Measurements from ENCODE around the gene BEST1.
"Not testable (repeated sequence)": the region's sequence is repeated elsewhere in the genome, so short reads cannot be mapped to it uniquely, and the experiment has no call there.

Gene BEST1

GRCh38 chr11:61978703-61979661 lies 28.8 kb downstream of the BEST1 start:
- no peak for DNase-seq (ENCODE audit: low read depth in 2 of 2)

GRCh38 chr11:61980783-61981541 lies 30.8 kb downstream of the BEST1 start:
- DNase-seq (ENCODE audit: low read depth in 2 of 2), result no peak

GRCh38 chr11:61983419-61983818 lies 33.3 kb downstream of the BEST1 start:
- no peak for DNase-seq (ENCODE audit: low read depth in 2 of 2)

- DNase-seq (ENCODE audit: low read depth in 2 of 2), result no peak
These were observed 35.7 kb downstream of the BEST1 start for GRCh38 chr11:61985869-61986268.

GRCh38 chr11:61994981-61995380 lies 44.8 kb downstream of the BEST1 start:
- DNase-seq (ENCODE audit: low read depth in 2 of 2), result no peak

GRCh38 chr11:61996933-61997332 lies 46.8 kb downstream of the BEST1 start:
- DNase-seq (ENCODE audit: low read depth in 2 of 2), result no peak

- DNase-seq (ENCODE audit: low read depth in 2 of 2), result no peak
These were observed 49.2 kb downstream of the BEST1 start for GRCh38 chr11:61999141-61999975.

GRCh38 chr11:62000539-62001446 lies 50.6 kb downstream of the BEST1 start:
- no peak for DNase-seq (ENCODE audit: low read depth in 2 of 2)

GRCh38 chr11:62001450-62002191 lies 51.5 kb downstream of the BEST1 start:
- DNase-seq (ENCODE audit: low read depth in 2 of 2), result no peak

- not testable (repeated sequence) for DNase-seq (ENCODE audit: low read depth in 2 of 2)
These were observed 52.1 kb downstream of the BEST1 start for GRCh38 chr11:62002283-62002682.

GRCh38 chr11:62004473-62004872 lies 54.3 kb downstream of the BEST1 start:
- DNase-seq (ENCODE audit: low read depth in 2 of 2), result peak in 1 of 2 experiments; percentile 19

- DNase-seq (ENCODE audit: low read depth in 2 of 2), result no peak
These were observed 58.0 kb downstream of the BEST1 start for GRCh38 chr11:62008193-62008592.

GRCh38 chr11:62010935-62011528 lies 60.9 kb downstream of the BEST1 start:
- DNase-seq (ENCODE audit: low read depth in 2 of 2), result no peak

- DNase-seq (ENCODE audit: low read depth in 2 of 2), result no peak
These were observed 61.7 kb downstream of the BEST1 start for GRCh38 chr11:62011881-62012280.

- DNase-seq (ENCODE audit: low read depth in 2 of 2), result no peak
These were observed 62.3 kb downstream of the BEST1 start for GRCh38 chr11:62012451-62012831.

GRCh38 chr11:62012832-62013461 lies 62.8 kb downstream of the BEST1 start:
- no peak for DNase-seq (ENCODE audit: low read depth in 2 of 2)
